AG10803 (cell line): Measurements from ENCODE around the gene TMEM178B.

Experiments used
- DNase-seq: peaks from one replicate; pipeline ENCODE4 v3.0.0; 2010; ENCODE audit warnings: low read depth
- H3K4me3 ChIP-seq: 2 replicates; pipeline ENCODE4 v1.5.1; 2011; ENCODE audit warnings: mild to moderate bottlenecking, low read length, control low read depth
- CTCF ChIP-seq: conservative IDR thresholded peaks from 2 replicates; pipeline ENCODE4 v1.5.1; 2011; ENCODE audit warnings: mild to moderate bottlenecking, low read length, control low read depth, inconsistent platforms

Gene TMEM178B

GRCh38 chr7:141227454-141227853, 153.6 kb downstream of the TMEM178B start:
- no peak for DNase-seq
- TF ChIP-seq CTCF: no peak
- no peak overlapping the region for H3K4me3 ChIP-seq

DNA sequence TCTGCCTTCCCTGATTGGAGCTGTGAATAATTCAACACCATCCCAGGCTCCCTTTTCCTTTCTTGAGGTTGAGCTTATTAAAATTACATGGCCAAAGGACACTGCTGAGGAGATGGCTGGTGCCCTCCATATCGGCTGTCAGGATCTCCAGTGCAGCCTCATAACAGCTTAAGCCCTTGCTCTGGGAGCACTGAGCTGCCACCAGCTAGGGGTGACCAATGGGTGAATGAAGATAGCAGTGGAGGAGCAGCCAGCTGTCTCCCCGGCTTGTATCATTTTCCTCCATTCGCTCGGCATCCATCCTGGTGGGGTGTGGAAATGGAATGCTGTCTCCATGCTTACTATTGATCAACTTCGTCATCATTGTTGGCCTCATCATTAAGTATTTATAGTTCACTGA, 154.6 kb downstream of the TMEM178B start:
- no peak for DNase-seq
- TF ChIP-seq CTCF: no peak
- H3K4me3 ChIP-seq: no peak overlapping the region

DNA sequence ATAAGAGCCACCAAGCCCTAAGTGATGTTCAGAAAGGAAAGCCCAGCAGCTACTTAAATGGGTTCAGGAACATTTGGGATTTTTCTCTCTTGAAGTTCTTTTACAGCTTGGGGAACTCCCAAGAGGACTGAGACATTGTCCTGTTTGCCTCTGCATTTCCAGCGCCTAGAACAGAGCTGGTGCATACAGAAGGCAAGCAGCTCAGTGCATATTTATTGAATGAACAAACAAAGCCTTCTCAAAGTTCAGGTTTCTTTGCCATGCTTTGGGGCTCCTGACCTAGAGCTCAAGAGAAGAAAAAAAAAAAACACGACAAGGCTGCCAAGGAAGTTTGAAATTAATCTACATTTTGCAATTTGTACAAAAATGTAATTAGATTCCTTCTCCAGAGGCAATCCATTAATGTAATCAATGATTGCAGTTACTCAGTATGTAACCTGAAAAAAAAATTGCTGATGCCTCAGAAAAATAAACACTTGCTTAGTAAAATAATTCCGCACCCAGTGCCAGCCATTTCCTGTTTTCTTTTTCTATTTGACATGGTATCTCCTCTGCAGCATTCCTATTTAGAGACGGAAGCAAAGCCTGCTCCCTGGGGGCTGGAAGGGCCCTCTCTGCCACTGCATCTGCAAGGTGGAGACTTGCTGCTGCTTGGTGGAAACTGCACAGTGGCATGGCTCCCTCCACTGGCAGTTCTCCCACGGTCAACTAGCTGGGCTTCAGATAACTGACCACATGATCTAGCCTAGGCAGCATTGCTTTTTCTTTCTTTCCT, 157.3 kb downstream of the TMEM178B start:
- 0 out of 2 replicates have a peak, but pooled peaks have one; percentile 11 for TF ChIP-seq CTCF
- H3K4me3 ChIP-seq: no peak overlapping the region
- peak; percentile 6 for DNase-seq

DNA sequence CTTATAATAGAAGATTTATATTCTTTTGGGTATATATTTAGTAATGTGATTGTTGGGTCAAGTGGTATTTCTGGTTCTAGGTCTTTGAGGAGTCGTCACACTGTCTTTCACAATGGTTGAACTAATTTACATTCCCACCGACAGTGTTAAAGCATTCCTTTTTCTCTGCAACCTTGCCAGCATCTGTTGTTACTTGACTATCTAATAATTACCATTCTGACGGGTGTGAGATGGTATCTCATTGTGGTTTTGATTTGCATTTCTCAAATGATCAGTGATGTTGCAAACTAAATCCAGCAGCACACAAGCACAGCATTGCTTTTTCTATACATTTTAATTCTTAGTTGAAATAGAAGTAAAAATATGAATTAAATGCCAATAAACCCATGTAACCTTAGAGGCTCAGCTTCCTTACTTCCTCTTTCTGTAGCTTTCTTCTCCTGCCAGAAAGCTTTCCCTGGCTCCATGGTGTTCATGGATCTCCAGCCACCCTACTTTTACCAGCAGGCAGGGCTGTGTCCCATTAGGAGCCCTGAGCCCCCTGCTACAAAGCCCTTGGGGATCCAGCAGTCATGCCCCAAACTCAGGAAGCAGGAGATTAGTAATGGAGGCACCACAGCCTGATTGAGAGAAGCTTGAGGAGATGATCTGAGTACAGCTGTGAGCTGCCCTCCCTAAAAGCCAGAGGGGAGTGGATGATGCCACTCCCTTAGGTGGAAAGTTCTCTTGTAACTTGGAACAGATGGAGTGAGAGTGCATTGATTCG, 158.6 kb downstream of the TMEM178B start:
- DNase-seq: no peak
- TF ChIP-seq CTCF: no peak
- H3K4me3 ChIP-seq: no peak overlapping the region

DNA sequence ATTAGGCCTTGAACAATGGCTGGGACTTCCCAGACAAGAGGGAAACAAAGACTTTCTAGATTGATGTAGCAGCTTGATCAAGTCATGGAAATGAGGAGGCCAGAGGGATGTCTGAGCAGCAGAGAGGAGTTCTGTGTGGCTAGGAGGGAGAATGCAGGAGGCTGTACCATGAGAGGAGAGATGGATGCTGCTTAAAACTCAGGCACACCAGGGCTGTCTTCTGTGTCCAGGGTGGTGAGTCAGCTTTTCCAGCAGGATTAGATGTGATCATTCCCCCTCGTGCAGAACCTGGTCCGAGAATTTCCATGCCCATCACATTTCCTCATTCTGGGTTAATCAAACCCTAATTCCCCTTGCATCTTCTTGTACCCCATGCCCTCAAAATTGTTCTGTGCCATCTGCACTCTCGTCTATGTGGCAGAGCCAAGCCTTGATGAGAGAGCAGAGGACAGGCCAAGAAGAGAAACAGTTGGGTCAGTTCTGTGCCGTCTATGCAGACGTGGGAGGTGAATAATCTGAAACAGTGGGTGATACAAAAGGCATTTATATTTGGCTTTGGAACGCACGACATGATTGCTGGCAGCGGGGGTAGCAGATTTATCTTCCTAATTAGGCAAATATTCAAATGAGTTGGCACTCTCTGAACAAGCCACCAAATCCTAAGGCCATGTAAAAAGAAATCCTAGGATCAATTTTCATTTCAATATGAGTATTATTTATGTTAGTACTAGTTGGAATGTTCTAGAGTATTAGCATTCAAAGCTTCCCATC, 160.7 kb downstream of the TMEM178B start:
- H3K4me3 ChIP-seq: no peak overlapping the region
- no peak for TF ChIP-seq CTCF
- no peak for DNase-seq

GRCh38 chr7:141235656-141236055, 161.8 kb downstream of the TMEM178B start:
- TF ChIP-seq CTCF: no peak
- DNase-seq: no peak
- no peak overlapping the region for H3K4me3 ChIP-seq
